ENCODE data around the gene RFPL4AL1.

Gene RFPL4AL1

DNA sequence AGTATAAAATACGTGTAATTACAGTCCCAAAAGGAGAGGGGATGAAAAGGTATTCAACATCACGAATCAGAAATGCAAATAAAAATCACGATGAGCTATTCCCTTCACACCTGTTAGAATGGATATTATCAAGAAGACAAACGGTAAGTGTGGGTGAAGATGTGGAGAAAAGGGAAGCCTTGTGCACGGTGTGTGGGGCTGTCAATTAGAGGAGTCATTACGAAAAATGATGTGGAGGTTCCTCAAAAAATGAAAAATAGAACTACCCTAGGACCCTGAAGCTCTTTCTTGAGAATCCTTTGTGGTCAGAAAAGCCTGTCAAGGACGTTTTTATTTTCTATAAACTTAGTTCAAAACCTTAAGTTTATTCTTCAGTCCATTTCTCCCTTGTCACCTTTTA lies 43.5 kb downstream of the RFPL4AL1 start:
- no peak for DNase-seq (ENCODE audit: low read depth)
- no peak for TF ChIP-seq POLR2A (IDR thresholded peaks at IDR 0.05; ENCODE audit: extremely low read depth, insufficient read length)
- TF ChIP-seq, protein P1, sequence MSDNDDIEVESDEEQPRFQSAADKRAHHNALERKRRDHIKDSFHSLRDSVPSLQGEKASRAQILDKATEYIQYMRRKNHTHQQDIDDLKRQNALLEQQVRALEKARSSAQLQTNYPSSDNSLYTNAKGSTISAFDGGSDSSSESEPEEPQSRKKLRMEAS (IDR thresholded peaks at IDR 0.05; ENCODE audit: low read depth, low read length) = no peak
- TF ChIP-seq, protein P2, sequence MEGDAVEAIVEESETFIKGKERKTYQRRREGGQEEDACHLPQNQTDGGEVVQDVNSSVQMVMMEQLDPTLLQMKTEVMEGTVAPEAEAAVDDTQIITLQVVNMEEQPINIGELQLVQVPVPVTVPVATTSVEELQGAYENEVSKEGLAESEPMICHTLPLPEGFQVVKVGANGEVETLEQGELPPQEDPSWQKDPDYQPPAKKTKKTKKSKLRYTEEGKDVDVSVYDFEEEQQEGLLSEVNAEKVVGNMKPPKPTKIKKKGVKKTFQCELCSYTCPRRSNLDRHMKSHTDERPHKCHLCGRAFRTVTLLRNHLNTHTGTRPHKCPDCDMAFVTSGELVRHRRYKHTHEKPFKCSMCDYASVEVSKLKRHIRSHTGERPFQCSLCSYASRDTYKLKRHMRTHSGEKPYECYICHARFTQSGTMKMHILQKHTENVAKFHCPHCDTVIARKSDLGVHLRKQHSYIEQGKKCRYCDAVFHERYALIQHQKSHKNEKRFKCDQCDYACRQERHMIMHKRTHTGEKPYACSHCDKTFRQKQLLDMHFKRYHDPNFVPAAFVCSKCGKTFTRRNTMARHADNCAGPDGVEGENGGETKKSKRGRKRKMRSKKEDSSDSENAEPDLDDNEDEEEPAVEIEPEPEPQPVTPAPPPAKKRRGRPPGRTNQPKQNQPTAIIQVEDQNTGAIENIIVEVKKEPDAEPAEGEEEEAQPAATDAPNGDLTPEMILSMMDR (IDR thresholded peaks at IDR 0.05; ENCODE audit: low read depth, low read length) = no peak
- no peak for TF ChIP-seq MYC (IDR thresholded peaks at IDR 0.05; ENCODE audit: low read depth, low read length)
- H3K4me3 ChIP-seq (ENCODE audit: low read depth, low read length) = no peak overlapping the region

DNA sequence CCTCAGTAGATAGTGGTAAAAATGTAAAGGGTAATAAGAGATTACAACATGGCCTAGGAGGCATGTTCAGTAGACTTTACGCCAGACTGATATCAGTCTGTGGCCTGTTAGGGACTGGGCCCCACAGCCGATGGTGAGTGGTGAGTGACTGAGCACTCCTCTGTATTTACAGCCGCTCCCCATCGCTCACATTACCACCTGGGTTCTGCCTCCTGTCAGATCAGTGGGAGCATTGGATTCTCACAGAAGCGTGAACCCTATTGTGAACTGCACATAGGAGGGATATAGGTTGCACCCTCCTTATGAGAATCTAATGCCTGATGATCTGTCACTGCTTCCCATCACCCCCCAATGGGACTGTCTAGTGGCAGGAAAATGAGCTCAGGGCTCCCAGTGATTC lies 45.0 kb downstream of the RFPL4AL1 start:
- no peak for TF ChIP-seq MYC (IDR thresholded peaks at IDR 0.05; ENCODE audit: low read depth, low read length)
- TF ChIP-seq, protein P2 (IDR thresholded peaks at IDR 0.05; ENCODE audit: low read depth, low read length) = no peak
- TF ChIP-seq, protein P1 (IDR thresholded peaks at IDR 0.05; ENCODE audit: low read depth, low read length) = no peak
- no peak for TF ChIP-seq POLR2A (IDR thresholded peaks at IDR 0.05; ENCODE audit: extremely low read depth, insufficient read length)
- no peak overlapping the region for H3K4me3 ChIP-seq (ENCODE audit: low read depth, low read length)
- no peak for DNase-seq (ENCODE audit: low read depth)

DNA sequence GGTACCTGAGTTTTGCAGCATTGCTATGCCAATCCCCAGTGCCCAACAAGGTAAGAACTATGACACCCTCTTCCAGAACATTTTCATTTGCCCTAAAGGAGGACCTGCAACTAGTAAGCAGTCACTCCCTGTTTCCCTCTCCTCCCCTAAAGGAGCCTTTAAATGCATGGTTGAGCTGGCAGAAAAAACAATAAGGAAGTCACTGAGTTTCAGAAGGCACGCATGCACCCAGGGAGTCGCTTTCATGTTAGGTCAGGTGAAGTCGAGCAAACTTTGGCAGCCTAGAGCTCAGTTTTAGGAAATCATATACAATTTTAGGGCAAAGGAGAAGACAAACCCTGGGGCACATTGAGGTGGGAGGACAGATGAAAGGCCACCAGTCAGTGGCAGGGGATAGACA lies 51.1 kb downstream of the RFPL4AL1 start:
- no peak overlapping the region for H3K4me3 ChIP-seq (ENCODE audit: low read depth, low read length)
- TF ChIP-seq, protein P1 (IDR thresholded peaks at IDR 0.05; ENCODE audit: low read depth, low read length) = no peak
- TF ChIP-seq MYC (IDR thresholded peaks at IDR 0.05; ENCODE audit: low read depth, low read length) (no peak), POLR2A (IDR thresholded peaks at IDR 0.05; ENCODE audit: extremely low read depth, insufficient read length) (no peak)
- TF ChIP-seq, protein P2 (IDR thresholded peaks at IDR 0.05; ENCODE audit: low read depth, low read length) = no peak
- no peak for DNase-seq (ENCODE audit: low read depth)
